Thyroid gland (tissue), 4 donors: ENCODE measurements around the gene FAIM2. TPM values are rescaled to one million over a fixed set of nuclear protein-coding genes. Genes with fewer than 3 reads are reported as not detected.
A peak's percentile ranks its signal among the peaks of the same experiment; 100 is the strongest.

Experiments
- DNase-seq, 2 donors: peaks; one replicate each; pipeline ENCODE4 v3.0.0-alpha.2; 2019
- H3K27ac ChIP-seq, 3 donors: fragments of 200-600 bp; sonication (generic); 1 replicate in 2 of 3; 2 replicates in 1 of 3; pipeline ENCODE4 v1.5.1; 2016 to 2019; ENCODE audit warnings: mild to moderate bottlenecking in 1 of 3, moderate library complexity in 1 of 3
- H3K27me3 ChIP-seq: fragments of 200-600 bp; sonication (generic); one replicate; pipeline ENCODE4 v1.5.1; 2019
- H3K36me3 ChIP-seq, 2 donors: fragments of 200-600 bp; sonication (generic); one replicate each; pipeline ENCODE4 v1.5.1; 2016 to 2019
- H3K4me1 ChIP-seq, 2 donors: fragments of 200-600 bp; sonication (generic); one replicate each; pipeline ENCODE4 v1.5.1; 2017 to 2019
- H3K4me3 ChIP-seq, 3 donors: fragments of 200-600 bp; sonication (generic); replicated peaks in 1 of 3; 1 replicate in 2 of 3; 2 replicates in 1 of 3; pipeline ENCODE4 v1.5.1; 2016; ENCODE audit warnings: mild to moderate bottlenecking in 1 of 3
- H3K9me3 ChIP-seq: fragments of 200-600 bp; sonication (generic); one replicate; pipeline ENCODE4 v1.5.1; 2017
- POLR2A ChIP-seq, 2 donors: fragments of 450-650 bp; IDR thresholded peaks; one replicate each; pipeline ENCODE4 v1.6.1; 2017; ENCODE audit warnings: antibody characterized with exemption in 2 of 2, mild to moderate bottlenecking in 2 of 2, moderate library complexity in 1 of 2
- WGBS, 2 donors: methylation state at CpG; one replicate each; pipeline ENCODE4 v1.1.5; 2017; 5-methylcytosine and 5-hydroxymethylcytosine counted together
- intact Hi-C: fragments of 100-400 bp; cut with DNase I; formaldehyde crosslinking; loops from one replicate; pipeline ENCODE4 v1.15.1; 2023
- total RNA-seq, 4 donors: library from RNA; depleted of rRNA; stranded (reverse); fragments of >200 nt; gene quantifications; one replicate each; pipeline ENCODE4 v1.2.3, GENCODE V29; 2016
- TF ChIP-seq, protein P1 (sequence below), 6 experiments: fragments of 200-600 bp in 3 of 6; fragments of 450-650 bp in 3 of 6; sonication (generic) in 3 of 6; IDR thresholded peaks; one replicate each; pipeline ENCODE4 v1.5.1; 2016 to 2019; ENCODE audit warnings: antibody characterized with exemption in 6 of 6, mild to moderate bottlenecking in 2 of 6, inconsistent platforms in 1 of 6, moderate library complexity in 1 of 6

The FAIM2 gene
- total RNA-seq, 4 donors from 2014 or later: 0.13 to 3.0 (median 0.33) TPM; not detected in 1

DNA sequence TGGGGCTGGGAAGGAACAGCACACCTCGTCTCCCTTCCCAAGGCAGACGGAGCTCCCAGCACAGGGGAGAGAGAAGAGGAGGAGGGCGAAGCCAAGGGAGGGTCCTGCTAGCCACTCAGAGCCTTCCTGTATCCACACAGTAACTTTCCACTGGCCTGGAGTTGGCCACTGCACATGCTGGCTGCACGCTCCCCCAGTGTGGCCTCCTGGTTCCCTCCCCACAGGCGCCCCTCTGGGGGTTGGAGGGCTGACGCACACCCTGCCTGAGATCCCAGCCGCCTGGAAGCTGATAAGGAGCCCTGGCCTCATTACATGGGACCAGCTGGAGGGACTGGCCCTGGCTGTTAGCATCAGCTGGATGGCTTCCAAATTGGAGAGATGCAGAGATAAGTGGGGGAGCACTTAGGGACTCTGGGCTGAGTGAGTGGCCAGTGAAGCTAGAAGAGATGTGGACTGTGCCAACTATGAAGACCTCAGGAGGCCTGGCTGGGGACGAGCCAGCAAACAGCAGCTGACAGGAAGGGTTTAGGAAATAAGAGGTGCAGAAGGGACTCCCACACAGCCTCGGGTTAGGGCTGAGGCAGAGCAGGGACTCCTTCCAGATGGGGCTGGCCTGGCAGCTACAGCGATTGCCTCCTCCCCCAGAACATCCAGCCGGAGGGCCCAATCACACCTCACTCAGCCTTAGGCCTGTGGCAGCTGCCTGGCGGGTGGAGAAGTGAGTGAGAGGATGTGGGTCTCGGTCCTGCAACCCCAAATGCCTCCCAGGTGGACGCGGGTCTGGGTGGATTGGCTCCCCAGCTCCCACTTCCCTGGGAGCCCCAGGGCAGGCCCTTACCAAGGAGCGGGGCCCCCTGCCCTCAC, 34.5 kb downstream of the FAIM2 start:
- peak; percentile 96 to 97 for DNase-seq
- Histone ChIP-seq H3K27me3 (no peaks in the 10 kb centered on the region), H3K36me3 (no peaks in the 10 kb centered on the region), H3K9me3 (no peaks in the 10 kb centered on the region), H3K4me3 (no peak overlapping the region), H3K27ac (peak overlapping the region; percentile 84 to 88 (median 85)), H3K4me1 (peaks cover 35 to 57% of the 10 kb centered on the region in 2 donors)
- intact Hi-C loops: loop anchor here (5.0 to 10.0 kb wide), 2 partner anchors 98 to 186 kb away; partner anchors contain the start of gene ASIC1
- TF ChIP-seq, protein P1, sequence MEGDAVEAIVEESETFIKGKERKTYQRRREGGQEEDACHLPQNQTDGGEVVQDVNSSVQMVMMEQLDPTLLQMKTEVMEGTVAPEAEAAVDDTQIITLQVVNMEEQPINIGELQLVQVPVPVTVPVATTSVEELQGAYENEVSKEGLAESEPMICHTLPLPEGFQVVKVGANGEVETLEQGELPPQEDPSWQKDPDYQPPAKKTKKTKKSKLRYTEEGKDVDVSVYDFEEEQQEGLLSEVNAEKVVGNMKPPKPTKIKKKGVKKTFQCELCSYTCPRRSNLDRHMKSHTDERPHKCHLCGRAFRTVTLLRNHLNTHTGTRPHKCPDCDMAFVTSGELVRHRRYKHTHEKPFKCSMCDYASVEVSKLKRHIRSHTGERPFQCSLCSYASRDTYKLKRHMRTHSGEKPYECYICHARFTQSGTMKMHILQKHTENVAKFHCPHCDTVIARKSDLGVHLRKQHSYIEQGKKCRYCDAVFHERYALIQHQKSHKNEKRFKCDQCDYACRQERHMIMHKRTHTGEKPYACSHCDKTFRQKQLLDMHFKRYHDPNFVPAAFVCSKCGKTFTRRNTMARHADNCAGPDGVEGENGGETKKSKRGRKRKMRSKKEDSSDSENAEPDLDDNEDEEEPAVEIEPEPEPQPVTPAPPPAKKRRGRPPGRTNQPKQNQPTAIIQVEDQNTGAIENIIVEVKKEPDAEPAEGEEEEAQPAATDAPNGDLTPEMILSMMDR (IDR thresholded peaks at IDR 0.05): no peak
- TF ChIP-seq POLR2A (IDR thresholded peaks at IDR 0.05): peak in 1 of 2 donors; percentile 27
- WGBS, 2 donors: 19 to 21% methylated on average over 10 to 15 of the region's 16 CpGs

DNA sequence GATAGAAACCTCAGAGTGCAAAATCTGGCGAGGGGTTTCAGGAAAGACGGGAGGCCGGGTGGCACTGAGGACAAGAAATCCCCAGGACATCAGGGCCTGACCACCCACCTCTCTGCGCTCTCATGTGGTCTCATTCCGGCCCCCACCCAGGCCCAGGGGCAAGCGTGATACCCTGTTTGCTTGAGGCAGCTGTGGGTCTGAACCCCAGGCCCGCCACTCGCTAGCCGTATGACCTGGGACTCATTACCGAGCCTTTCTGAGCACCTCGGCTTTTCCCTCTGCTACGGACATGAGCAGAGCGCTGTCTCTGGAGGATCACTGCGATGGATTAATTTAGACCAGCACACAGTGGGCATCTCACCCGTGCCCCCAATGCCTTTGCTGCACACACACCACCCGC, 35.3 kb downstream of the FAIM2 start:
- Histone ChIP-seq H3K36me3 (no peaks in the 10 kb centered on the region), H3K27ac (peak overlapping the region; percentile 10 to 84 (median 51)), H3K4me1 (peaks cover 28 to 56% of the 10 kb centered on the region in 2 donors), H3K9me3 (no peaks in the 10 kb centered on the region), H3K27me3 (no peaks in the 10 kb centered on the region), H3K4me3 (no peak overlapping the region)
- 81 to 88% methylated on average over 15 to 16 of the region's 16 CpGs for WGBS, 2 donors
- TF ChIP-seq, protein P1 (IDR thresholded peaks at IDR 0.05): no peak
- no peak for TF ChIP-seq POLR2A (IDR thresholded peaks at IDR 0.05)
- peak in 1 of 2 donors; percentile 12 for DNase-seq
- intact Hi-C loops: loop anchor here (5.0 to 10.0 kb wide), 2 partner anchors 99 to 186 kb away; partner anchors contain the start of gene ASIC1

DNA sequence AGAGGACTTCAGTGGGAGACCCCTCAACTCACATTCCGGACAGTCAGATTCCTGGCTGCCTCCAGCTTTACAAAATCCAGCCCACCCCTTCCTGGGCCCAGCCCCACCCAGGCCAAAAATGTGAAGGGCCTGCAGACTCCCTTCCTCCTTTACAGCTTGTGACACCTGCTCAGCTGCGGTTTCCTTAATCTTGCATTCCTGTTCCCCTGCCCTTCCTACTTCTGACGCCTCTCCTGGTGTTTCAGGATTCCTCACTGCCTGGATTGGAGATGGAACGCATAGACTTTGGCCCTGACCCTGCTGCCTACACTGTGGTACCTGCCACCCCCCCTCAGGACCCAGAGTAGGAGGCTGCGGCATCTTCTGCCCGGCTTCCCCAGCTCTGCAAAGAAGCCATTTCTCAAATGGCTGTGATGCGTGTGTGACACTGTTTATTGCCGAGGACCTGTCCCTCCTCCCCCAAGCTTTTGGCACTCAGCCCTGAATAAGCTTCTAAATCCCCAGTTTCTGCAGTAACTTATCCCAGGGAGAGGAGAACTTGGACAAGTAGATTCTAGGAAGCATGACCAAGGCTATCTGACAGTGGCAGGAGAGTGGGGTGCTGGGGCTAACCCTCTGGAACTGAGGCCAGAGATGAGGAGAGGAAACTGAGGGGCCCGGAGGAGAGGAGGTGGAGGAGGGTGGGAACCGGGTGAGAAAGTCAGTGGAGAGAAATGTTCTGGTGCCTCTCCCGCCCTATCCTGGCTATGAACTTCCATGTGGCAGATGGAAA, 35.9 kb downstream of the FAIM2 start:
- no peak for TF ChIP-seq POLR2A (IDR thresholded peaks at IDR 0.05)
- TF ChIP-seq, protein P1 (IDR thresholded peaks at IDR 0.05): no peak
- WGBS, 2 donors: 50 to 60% methylated on average over 11 of the region's 11 CpGs
- Histone ChIP-seq H3K9me3 (no peaks in the 10 kb centered on the region), H3K27ac (peak overlapping the region in 1 of 3 donors; percentile 51), H3K4me3 (no peak overlapping the region), H3K4me1 (peaks cover 29 to 56% of the 10 kb centered on the region in 2 donors), H3K27me3 (no peaks in the 10 kb centered on the region), H3K36me3 (no peaks in the 10 kb centered on the region)
- DNase-seq: peak in 1 of 2 donors; percentile 15
- intact Hi-C loops: loop anchor here (5.0 to 10.0 kb wide), 2 partner anchors 100 to 187 kb away; partner anchors contain the start of gene ASIC1

DNA sequence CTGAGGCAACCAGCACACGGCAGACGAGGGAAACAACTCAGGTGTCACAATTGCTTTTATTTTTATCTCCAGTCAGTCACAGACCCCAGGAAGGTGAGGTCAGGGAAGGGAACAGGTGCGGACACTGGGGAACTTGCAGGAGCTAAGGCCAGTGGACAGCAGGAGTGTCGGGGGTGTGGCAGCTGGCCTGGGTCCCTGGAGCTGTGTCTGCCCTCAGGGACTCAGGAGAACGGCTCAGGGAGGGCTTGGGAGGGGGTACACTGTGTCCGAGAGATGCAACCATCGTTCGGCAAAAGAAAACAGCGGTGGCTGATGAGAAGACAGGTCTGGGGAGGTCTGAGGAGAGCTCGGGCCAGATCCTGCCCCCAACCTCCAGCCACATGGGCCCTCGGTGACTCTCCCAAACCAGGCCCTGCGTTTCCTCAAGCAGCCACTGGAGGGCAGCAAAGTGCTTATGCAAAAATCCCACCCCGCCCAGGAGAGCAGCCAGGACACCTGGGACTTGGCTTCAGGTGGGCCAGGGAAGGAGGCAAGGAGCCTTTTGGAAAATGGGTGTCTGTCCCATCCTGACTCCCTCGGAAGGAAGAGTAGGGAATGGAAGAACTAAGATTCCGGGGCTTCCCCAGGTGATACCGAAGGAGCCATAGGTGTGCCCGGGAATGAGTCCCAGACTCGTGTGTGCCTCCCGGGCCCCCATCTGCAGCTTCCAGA, 36.7 kb downstream of the FAIM2 start:
- Histone ChIP-seq H3K4me1 (peaks cover 28 to 57% of the 10 kb centered on the region in 2 donors), H3K9me3 (no peaks in the 10 kb centered on the region), H3K36me3 (no peaks in the 10 kb centered on the region), H3K4me3 (no peak overlapping the region), H3K27me3 (no peaks in the 10 kb centered on the region), H3K27ac (no peak overlapping the region)
- intact Hi-C loops: loop anchor here (5.0 to 10.0 kb wide), 2 partner anchors 100 to 188 kb away; partner anchors contain the start of gene ASIC1
- TF ChIP-seq, protein P1 (IDR thresholded peaks at IDR 0.05): peak; percentile 82 to 100 (median 92)
- TF ChIP-seq POLR2A (IDR thresholded peaks at IDR 0.05): no peak
- 32 to 35% methylated on average over 13 to 19 of the region's 19 CpGs for WGBS, 2 donors
- peak; percentile 79 to 85 for DNase-seq
